HG03060 (cell line): ENCODE data around the gene CNKSR3.

Experiments used
- ATAC-seq: cut with Tn5 transposase; IDR thresholded peaks from one replicate; pipeline ENCODE4 v1.9.1; 2021; ENCODE audit warnings: low read depth, moderate number of reproducible peaks; ENCODE audit not compliant: unreplicated experiment

CNKSR3 gene

DNA sequence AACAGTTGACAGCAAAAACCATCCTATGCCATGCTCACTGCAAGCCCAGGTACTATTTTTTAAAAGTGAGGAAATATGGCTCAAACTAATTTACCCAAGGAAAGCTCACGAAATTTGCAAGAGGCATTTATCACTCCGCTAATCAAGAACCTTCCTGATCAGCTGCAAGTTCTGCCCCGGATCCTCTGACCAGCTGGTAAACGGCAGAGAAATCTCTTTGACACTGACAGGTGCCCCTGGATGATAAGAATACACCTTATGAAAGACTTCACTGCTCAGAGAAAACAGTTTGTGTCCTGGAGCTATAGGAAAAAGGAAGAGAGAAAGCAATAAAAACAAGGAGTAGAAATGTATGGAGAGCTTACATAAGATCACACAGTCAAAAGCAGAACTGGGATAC, 6.4 kb downstream of the CNKSR3 start:
- ATAC-seq: no peak

GRCh38 chr6:154503658-154504057, 6.8 kb downstream of the CNKSR3 start:
- ATAC-seq: no peak

- no peak for ATAC-seq
Measured at GRCh38 chr6:154502553-154502952, 7.9 kb downstream of the CNKSR3 start.

GRCh38 chr6:154501578-154501868, 9.0 kb downstream of the CNKSR3 start:
- ATAC-seq: no peak

DNA sequence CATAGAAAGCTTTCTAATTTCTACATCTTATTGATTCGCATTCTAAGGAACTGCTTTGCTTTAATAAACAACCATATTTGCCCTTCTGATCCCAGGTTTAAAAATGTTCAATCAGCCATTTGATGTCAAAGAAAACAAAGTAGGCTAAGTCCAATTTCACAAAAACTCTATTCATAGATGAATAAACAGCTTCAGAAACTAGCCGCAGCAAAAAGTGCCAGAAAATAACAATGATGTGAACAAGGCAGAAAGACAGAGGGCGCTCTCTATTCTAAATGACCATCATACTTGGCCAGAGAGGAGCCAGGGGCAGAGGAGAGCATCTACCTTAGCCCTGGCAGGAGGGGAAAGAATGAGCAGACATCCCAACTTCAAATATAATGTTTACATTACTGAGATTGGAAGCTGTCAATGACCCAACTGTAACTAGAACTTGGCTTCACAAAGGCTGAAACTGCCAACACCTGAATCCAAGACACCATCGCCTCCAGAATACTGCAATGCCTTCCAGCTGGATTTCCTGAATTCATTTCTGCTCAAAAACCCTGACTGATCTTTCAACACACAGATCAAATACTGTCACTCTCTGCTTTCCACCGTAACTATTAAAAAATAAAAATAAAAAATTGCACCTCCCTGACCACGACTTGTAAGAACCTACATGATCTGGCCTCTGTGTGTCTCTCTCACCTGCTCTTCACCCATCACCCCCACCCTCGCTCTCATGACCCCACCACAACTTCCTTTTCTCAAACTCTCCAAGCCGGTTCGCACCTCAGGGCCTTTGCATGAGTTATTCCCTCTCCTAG, 9.5 kb downstream of the CNKSR3 start:
- no peak for ATAC-seq

DNA sequence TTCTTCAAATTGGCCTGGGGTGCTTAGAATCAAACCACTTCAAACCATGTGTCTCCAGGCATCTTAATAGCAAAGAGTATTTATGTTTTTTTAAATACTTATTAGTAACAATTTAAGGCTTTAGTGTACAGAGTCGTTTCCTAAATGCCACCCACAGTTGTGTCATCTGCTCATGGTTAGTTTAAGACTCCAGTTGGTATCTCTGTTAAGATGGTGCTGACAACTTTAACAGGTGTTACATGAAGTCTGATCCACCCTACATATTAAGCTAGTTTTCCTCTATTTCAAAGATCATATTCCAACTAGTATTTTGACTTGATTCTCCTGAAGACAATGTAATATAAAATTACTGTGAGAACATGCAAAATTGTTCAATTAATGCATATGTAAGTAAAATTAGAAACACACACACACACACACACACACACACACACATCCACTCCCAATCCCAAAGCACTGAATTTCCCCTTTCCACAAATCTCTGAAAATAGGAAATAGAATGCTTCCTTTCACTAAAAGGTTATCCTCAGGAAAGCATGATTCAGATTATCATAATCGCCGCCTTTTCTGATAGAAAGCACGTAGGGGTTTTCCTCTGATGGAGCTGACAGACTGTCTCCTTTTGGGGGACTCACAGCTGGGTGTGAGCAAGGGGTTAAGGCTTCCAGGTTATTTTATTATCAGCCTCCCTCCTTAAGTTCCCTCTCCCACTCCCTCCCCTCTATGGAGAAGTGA, 10.5 kb downstream of the CNKSR3 start:
- no peak for ATAC-seq

DNA sequence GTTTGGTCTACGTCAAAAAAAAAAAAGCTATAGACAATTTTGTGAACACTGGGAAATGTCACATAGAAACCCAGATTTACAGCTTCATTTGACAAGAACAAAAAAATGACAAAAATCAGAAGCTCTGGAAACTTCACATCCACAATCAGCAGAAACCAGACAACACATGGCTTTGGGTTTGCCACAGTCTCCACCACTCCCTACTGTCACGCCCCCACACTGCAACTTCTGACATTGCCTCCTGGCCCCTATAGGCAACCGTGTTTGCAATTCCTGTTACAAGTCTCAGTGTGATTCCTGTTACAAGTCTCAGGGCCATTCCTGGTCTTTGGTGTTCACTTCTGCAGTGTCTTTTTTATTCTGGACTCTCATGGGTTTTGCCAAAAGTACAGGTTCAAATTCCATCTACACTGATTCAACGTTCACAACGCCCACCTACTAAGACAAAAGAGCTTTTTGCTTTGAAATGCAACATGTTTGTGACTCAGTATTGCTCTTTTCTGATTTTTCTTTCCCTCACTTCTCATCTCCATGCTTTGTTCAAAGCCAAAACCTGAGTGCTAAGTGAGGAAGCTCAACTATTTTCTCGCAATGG, 12.0 kb downstream of the CNKSR3 start:
- ATAC-seq: no peak

DNA sequence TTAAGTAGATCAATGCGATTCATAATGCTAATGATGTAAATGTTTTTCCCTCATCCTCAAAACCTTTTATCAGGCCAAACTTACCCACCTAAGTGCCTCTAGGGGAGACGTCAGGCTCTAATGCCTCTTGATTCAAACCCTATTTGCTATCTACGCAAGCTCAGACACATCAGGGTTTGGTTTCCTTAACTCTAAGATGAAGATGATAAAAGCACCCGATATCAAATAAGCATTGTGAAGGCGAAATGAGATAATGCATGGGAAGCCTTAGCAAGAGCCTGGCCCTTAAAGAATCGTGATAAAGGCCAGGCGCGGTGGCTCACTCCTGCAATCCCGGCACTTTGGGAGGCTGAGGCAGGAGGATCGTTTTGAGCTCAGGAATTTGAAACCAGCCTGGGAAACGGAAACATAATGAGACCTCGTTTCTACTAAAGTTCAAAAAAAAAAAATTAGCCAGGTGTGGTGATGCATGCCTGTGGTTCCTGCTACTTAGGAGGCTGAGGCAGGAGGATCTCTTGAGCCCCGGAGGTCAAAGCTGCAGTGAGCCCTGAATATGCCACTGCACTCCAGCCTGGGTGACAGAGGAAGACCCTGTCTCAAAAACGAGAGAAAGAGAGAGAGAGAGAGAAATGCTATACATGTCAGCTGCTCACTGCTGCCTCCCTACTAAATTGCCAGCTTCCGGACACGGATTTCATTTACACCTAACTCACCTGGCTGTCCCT, 13.5 kb downstream of the CNKSR3 start:
- no peak for ATAC-seq

DNA sequence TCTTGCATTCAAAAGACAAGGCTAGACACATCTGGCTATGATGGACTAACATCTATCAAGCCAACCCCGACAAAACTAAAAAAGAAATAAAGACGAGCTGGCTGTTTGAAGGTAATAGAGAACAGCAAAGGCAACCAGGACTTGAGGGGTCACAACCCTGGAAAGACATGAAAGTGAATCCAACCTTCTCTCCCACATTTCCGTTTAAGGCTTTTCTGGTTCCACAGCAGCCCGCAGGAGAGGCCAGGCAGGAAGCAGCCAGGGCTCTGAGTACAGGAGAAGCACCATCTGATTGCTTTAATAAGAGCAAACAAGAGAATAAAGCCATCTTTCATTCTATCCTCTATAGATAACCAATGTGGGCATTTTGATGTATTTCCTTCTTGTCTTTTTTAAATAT, 14.3 kb downstream of the CNKSR3 start:
- ATAC-seq: no peak

- no peak for ATAC-seq
Measured at GRCh38 chr6:154494592-154495311, 15.7 kb downstream of the CNKSR3 start.

DNA sequence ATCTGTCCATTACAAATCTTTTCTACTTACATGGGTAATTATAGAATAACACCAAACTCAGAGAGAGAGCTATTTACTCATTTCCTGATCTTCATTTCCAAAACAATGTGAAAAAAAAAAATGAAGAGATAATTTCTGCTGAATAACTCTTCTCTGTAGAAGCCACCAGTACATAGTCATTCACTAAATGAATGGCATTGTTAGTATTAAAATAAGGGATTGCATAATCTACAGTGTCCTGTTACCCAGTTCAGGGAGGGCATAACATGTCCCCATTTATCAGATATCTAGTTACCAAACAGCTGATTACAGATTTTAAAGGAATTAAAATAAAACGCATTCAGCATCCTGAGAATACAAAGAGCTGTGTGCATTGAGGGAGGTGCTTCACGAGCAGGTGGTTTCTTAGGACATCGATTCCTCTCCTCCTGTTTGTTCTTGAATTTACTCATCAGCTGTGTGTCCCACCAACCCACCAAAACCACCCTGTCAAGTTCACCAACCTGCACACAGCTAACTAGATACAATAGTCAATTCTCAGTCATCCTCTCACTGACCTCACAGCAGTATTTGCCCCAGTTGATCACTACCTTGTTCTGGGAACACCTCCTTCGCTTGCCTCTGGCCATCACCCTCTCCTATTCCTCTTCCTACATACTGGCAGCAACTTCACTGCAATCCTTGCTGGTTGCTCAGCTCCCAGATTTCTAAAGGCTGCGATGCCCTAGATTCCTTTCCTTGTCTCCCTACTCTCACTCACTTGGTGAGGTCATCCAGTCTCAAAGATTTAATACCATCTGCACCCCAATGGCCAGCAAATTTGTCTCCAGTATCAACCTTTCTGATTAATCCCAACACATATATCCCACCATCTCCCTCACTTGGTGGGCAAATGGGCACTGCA, 18.7 kb downstream of the CNKSR3 start:
- ATAC-seq: peak; percentile 44

DNA sequence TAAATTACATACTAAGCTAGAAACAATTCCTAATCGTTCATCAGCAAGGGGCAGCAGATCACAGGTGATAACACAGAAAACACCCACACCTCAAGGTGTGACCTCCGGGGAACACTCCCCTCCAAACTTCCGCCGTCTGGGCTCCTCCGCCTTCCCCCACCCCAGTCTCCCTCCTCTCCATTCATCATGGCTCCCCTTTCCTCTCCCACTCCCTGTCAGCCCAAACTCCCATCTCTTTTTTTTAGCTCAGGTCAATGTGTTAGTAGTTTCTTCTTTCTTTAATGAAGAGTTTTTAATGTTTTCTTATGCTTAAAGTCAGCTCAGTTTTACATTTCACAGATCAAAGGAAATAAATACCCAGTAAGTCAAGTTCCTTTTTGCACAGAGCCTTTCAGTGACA, 20.7 kb downstream of the CNKSR3 start:
- no peak for ATAC-seq

- ATAC-seq: no peak
Measured at GRCh38 chr6:154488802-154489437, 21.6 kb downstream of the CNKSR3 start.

- ATAC-seq: no peak
Measured at GRCh38 chr6:154488248-154488593, 22.3 kb downstream of the CNKSR3 start.

- no peak for ATAC-seq
Measured at GRCh38 chr6:154487367-154488247, 22.9 kb downstream of the CNKSR3 start.

DNA sequence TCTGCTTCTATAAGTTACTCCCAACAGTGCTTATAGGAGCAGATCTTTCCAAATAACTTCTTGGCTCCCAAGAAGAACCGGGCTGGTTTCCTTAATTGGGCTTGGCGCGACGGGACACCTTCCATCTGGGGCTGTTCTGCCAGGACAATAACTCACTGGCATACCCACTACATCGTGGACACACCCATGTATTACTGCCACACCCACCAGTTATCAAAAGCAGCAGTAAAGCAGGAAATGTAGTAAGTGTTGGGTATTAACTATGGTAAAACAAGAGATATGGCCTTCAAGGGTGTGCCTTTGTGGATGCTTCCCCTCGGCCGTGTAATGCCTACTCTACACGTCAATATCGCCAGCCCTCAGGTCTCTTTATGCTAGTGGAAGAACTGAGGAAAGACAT, 24.7 kb downstream of the CNKSR3 start:
- ATAC-seq: no peak

DNA sequence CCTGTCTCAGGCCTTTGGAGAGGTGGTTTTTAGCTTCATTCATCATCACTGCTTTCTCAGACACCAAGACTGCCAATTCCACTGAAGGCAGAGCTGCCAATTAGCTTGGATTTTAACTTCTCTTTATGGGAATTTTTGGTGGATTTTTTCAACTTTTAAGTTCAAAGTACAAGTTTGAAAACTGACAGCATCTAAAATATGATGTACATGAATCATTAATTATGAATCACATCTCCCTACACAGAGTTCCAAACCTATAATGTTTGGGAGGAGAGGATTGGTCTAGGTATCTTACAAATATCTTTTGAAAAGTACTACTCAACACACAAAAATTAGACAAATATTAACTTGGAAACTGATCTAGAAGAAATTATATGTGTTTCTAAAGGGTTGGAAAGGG, 25.5 kb downstream of the CNKSR3 start:
- no peak for ATAC-seq

GRCh38 chr6:154482858-154483257, 27.6 kb downstream of the CNKSR3 start:
- no peak for ATAC-seq
